A549 (cell line): ENCODE measurements around the gene SRF. TPM values are rescaled to one million over a fixed set of nuclear protein-coding genes. Genes with fewer than 3 reads are reported as not detected.

ENCODE experiments used
- ATAC-seq, 2 experiments: fragments of 200-7000 bp in 1 of 2; fragments of >200 bp in 1 of 2; cut with Nextera tagmentation in 1 of 2; cut with Tn5 transposase in 1 of 2; 3 replicates each; pipeline versions ENCODE4 v1.8.0 to v1.9.1; 2018 to 2020; ENCODE audit warnings: mild to moderate bottlenecking in 1 of 2, moderate library complexity in 1 of 2
- CTCF ChIA-PET: fragments of 300-600 bp; sonication (Branson Sonifier 250); formaldehyde crosslinking; extraction: SDS; loops from one replicate; lab custom pipeline; 2021; ENCODE audit warnings: antibody characterized with exemption, inconsistent platforms; lab: Yijun Ruan, JAX
- POLR2A ChIA-PET: fragments of 350-600 bp; formaldehyde crosslinking; extraction: SDS; loops from one replicate; lab custom pipeline; 2021; ENCODE audit warnings: antibody characterized with exemption, inconsistent platforms; lab: Yijun Ruan, JAX
- DNase-seq, 2 experiments: peaks; one replicate each; pipeline versions ENCODE4 v3.0.0 to v3.0.0-alpha.2; 2011 to 2016; ENCODE audit warnings: low read depth in 1 of 2, low spot score in 1 of 2
- FAIRE-seq: peaks from 2 replicates; lab custom pipeline; 2011; peaks lifted over from hg19 to GRCh38; lab: Jason Lieb, UNC
- H3K27ac ChIP-seq, 2 experiments: fragments of >200 bp; sonication (Bioruptor Twin); formaldehyde crosslinking; 3 replicates each; pipeline ENCODE4 v1.5.1; 2016 to 2017
- H3K4me1 ChIP-seq: fragments of >200 bp; sonication (Bioruptor Twin); formaldehyde crosslinking; 3 replicates; pipeline ENCODE4 v1.6.1; 2016
- H3K4me2 ChIP-seq: fragments of >200 bp; sonication (Bioruptor Twin); formaldehyde crosslinking; 3 replicates; pipeline ENCODE4 v1.6.1; 2016
- H3K4me3 ChIP-seq: fragments of >200 bp; sonication (Bioruptor Twin); formaldehyde crosslinking; 3 replicates; pipeline ENCODE4 v1.5.1; 2016
- H3K9me3 ChIP-seq: fragments of >200 bp; sonication (Bioruptor Twin); formaldehyde crosslinking; 3 replicates; pipeline ENCODE4 v1.6.1; 2016
- CHD2 ChIP-seq: fragments of 150-350 bp; IDR thresholded peaks from 2 replicates; pipeline ENCODE4 v1.6.1; 2014; ENCODE audit warnings: low read length; ENCODE audit not compliant: partially characterized antibody
- EHMT2 ChIP-seq: fragments of 200-600 bp; sonication (generic); IDR thresholded peaks from 2 replicates; pipeline ENCODE4 v1.6.1; 2016; ENCODE audit warnings: antibody characterized with exemption, low read depth, mild to moderate bottlenecking, moderate library complexity
- FOSL2 ChIP-seq, 2 experiments: fragments of 450-650 bp in 1 of 2; fragments of >200 bp in 1 of 2; sonication (Bioruptor Twin) in 1 of 2; formaldehyde crosslinking; IDR thresholded peaks; 2 replicates each; pipeline versions ENCODE4 v1.5.0 to v1.6.1; 2016 to 2020; ENCODE audit warnings: mild to moderate bottlenecking in 1 of 2, moderate library complexity in 1 of 2
- GATA3 ChIP-seq: IDR thresholded peaks from 2 replicates; pipeline ENCODE4 v1.6.1; 2012; ENCODE audit warnings: borderline replicate concordance
- HEYL ChIP-seq: fragments of 250-450 bp; sonication (Bioruptor Pico); IDR thresholded peaks from 2 replicates; pipeline ENCODE4 v1.8.0; 2021; ENCODE audit warnings: mild to moderate bottlenecking, moderate library complexity
- HOXB5 ChIP-seq: fragments of 250-450 bp; sonication (Bioruptor Pico); IDR thresholded peaks from 2 replicates; pipeline ENCODE4 v1.5.0; 2020; ENCODE audit warnings: mild to moderate bottlenecking, moderate library complexity
- JUN ChIP-seq, 2 experiments: fragments of >200 bp; sonication (Bioruptor Twin); formaldehyde crosslinking; IDR thresholded peaks; 2 replicates in 1 of 2; 3 replicates in 1 of 2; pipeline ENCODE4 v1.6.1; 2016 to 2017
- JUNB ChIP-seq: fragments of >200 bp; sonication (Bioruptor Twin); formaldehyde crosslinking; IDR thresholded peaks from 2 replicates; pipeline ENCODE4 v1.6.1; 2016
- KDM1A ChIP-seq: fragments of 200-600 bp; sonication (generic); IDR thresholded peaks from 2 replicates; pipeline ENCODE4 v1.6.1; 2016; ENCODE audit warnings: low read depth, mild to moderate bottlenecking
- MAFK ChIP-seq: fragments of 450-650 bp; IDR thresholded peaks from 2 replicates; pipeline ENCODE4 v1.6.1; 2014; ENCODE audit not compliant: partially characterized antibody
- MAZ ChIP-seq: fragments of 150-350 bp; IDR thresholded peaks from 2 replicates; pipeline ENCODE4 v1.6.1; 2014; ENCODE audit warnings: antibody characterized with exemption, low read depth, low read length, borderline replicate concordance
- MYC ChIP-seq: IDR thresholded peaks from 2 replicates; pipeline ENCODE4 v1.6.1; 2012; ENCODE audit warnings: mild to moderate bottlenecking, inconsistent platforms, low read length, improper control_type of control experiment, borderline replicate concordance
- PHF8 ChIP-seq: fragments of 200-600 bp; sonication (generic); IDR thresholded peaks from 2 replicates; pipeline ENCODE4 v1.6.1; 2016; ENCODE audit warnings: low read depth, mild to moderate bottlenecking, antibody characterized with exemption, moderate library complexity, borderline replicate concordance
- POLR2A ChIP-seq: IDR thresholded peaks from 2 replicates; pipeline ENCODE4 v1.6.1; 2012; ENCODE audit warnings: mild to moderate bottlenecking, low read length
- RAD21 ChIP-seq, 2 experiments: fragments of >200 bp in 1 of 2; sonication (Bioruptor Twin) in 1 of 2; formaldehyde crosslinking in 1 of 2; IDR thresholded peaks in 1 of 2; conservative IDR thresholded peaks in 1 of 2; 2 replicates in 1 of 2; 3 replicates in 1 of 2; pipeline ENCODE4 v1.6.1; 2012 to 2018; ENCODE audit warnings: inconsistent platforms in 1 of 2
- RNF2 ChIP-seq: fragments of 200-600 bp; sonication (generic); IDR thresholded peaks from 2 replicates; pipeline ENCODE4 v1.6.1; 2016; ENCODE audit warnings: low read depth, mild to moderate bottlenecking, antibody characterized with exemption, moderate library complexity, borderline replicate concordance
- SREBF2 ChIP-seq: fragments of 450-650 bp; IDR thresholded peaks from 2 replicates; pipeline ENCODE4 v1.6.1; 2014; ENCODE audit warnings: mild to moderate bottlenecking, moderate library complexity
- TFCP2L1 ChIP-seq: fragments of 250-450 bp; sonication (Bioruptor Pico); IDR thresholded peaks from 2 replicates; pipeline ENCODE4 v1.5.0; 2021; ENCODE audit warnings: mild to moderate bottlenecking
- TP53 ChIP-seq: fragments of 250-450 bp; sonication (Bioruptor Pico); IDR thresholded peaks from 2 replicates; pipeline ENCODE4 v1.5.0; 2021; ENCODE audit warnings: mild to moderate bottlenecking, moderate library complexity
- ZNF302 ChIP-seq: fragments of 250-450 bp; sonication (Bioruptor Pico); IDR thresholded peaks from 2 replicates; pipeline ENCODE4 v1.9.0; 2021; ENCODE audit warnings: inconsistent platforms, mild to moderate bottlenecking, moderate library complexity
- WGBS: methylation state at CpG from one replicate; pipeline ENCODE4 v1.1.6; 2017; ENCODE audit errors: missing lambda C conversion rate; 5-methylcytosine and 5-hydroxymethylcytosine counted together
- polyA plus RNA-seq, 4 experiments: library from polyadenylated mRNA; depleted of rRNA in 3 of 4; stranded (reverse); fragments of >200 nt; fragmentation: RNase III in 1 of 4; extraction: RNeasy Plus Mini Kit Qiagen cat#74134 plus additional on column Dnase treatment in 1 of 4; gene quantifications; 2 replicates in 3 of 4; 3 replicates in 1 of 4; pipeline ENCODE4 v1.2.3, GENCODE V29; 2011 to 2017
- TF ChIP-seq, protein P1 (sequence below): IDR thresholded peaks from 2 replicates; pipeline ENCODE4 v1.6.1; 2012
- TF ChIP-seq, protein P2 (sequence below): fragments of 250-450 bp; sonication (Bioruptor Pico); IDR thresholded peaks from 2 replicates; pipeline ENCODE4 v1.5.0; 2021; ENCODE audit warnings: mild to moderate bottlenecking, moderate library complexity, borderline replicate concordance
- TF ChIP-seq, protein P3 (sequence below): fragments of 450-650 bp; IDR thresholded peaks from 2 replicates; pipeline ENCODE4 v1.6.1; 2014; ENCODE audit warnings: antibody characterized with exemption
- TF ChIP-seq, protein P4 (sequence below): IDR thresholded peaks from 2 replicates; pipeline ENCODE4 v1.6.1; 2012; ENCODE audit warnings: low read depth, borderline replicate concordance
- TF ChIP-seq, protein P5 (sequence below): fragments of >200 bp; sonication (Bioruptor Twin); formaldehyde crosslinking; IDR thresholded peaks from 3 replicates; pipeline ENCODE4 v1.6.1; 2016
- TF ChIP-seq, protein P6 (sequence below): IDR thresholded peaks from 2 replicates; pipeline ENCODE4 v1.6.1; 2012

SRF gene
- polyA plus RNA-seq, 2 of the 4 experiments (the other 2 are of a cell fraction), result 14.0 to 16.7 TPM

DNA sequence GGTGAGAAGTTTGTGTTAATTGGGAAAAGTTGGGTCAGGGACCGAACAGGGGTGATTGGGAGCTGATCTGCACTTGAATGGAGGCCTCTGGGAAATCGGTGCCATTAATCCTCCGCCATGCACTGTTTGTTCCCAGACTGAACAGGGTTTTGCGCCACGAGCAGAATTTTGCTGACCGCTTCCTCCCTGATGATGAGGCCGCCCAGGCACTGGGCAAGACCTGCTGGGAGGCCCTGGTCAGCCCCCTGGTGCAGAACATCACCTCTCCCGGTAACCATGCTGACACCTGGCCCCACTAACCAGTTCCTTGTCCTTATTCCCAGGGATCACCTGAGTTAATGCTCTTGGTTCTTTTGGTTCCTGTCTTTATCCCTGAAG lies 32.6 kb downstream of the SRF start (continued):
- TF ChIP-seq RAD21 (conservative IDR thresholded peaks at IDR 0.05 in 1 of 2, IDR thresholded peaks at IDR 0.05 in 1 of 2) (no peak), FOSL2 (IDR thresholded peaks at IDR 0.05) (no peak), FOSL2 (CRISPR knock-in tag; IDR thresholded peaks at IDR 0.05) (no peak), POLR2A (no peak), CHD2 (no peak)
- TF ChIP-seq, protein P1, sequence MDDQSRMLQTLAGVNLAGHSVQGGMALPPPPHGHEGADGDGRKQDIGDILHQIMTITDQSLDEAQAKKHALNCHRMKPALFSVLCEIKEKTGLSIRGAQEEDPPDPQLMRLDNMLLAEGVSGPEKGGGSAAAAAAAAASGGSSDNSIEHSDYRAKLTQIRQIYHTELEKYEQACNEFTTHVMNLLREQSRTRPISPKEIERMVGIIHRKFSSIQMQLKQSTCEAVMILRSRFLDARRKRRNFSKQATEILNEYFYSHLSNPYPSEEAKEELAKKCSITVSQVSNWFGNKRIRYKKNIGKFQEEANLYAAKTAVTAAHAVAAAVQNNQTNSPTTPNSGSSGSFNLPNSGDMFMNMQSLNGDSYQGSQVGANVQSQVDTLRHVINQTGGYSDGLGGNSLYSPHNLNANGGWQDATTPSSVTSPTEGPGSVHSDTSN, result no peak

DNA sequence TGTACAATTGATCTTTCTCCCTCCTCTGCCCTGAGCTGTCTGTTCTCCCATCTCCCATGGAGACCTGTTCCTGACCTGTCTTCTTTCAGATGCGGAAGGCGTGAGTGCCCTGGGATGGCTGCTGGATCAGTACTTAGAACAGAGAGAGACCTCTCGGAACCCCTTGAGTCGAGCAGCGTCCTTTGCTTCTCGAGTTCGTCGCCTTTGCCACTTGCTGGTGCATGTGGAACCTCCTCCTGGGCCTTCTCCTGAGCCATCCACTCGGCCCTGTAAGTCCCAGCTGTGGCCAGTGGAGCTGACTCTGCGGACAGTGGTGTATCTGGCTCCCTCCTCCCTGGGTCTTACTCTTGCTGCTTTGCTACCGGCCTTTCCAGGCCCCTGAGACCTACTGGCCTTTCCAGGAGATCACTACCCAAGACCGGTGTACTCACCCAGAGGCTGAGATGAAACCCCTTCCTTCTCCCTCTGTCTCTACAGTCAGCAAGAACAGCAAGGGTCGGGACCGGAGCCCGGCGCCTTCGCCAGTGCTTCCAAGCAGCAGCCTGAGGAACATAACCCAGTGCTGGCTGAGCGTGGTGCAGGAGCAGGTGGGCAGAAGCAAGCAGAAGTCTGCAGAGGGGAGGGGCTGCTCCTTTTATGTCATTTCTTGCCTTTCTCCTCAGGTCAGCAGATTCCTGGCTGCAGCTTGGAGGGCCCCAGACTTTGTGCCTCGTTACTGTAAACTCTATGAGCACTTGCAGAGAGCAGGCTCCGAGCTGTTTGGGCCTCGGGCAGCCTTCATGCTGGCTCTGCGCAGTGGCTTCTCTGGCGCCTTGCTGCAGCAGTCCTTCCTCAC lies 33.4 kb downstream of the SRF start:
- WGBS, result 89% methylated on average over 17 of the region's 23 CpGs

DNA sequence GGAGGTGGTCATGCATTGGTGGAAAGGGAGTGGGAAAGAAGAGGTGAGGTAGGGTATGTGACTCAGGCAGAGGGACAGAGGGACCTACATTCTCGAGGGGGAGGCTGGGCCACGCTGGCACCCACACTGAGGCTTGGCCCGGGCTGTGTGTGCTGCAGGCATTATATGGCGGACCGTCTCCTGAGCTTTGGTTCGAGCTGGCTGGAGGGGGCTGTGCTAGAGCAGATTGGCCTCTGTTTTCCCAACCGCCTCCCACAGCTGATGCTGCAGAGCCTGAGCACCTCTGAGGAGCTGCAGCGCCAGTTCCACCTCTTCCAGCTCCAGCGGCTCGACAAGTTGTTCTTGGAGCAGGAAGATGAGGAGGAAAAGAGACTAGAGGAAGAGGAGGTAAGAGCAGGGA lies 34.8 kb downstream of the SRF start:
- H3K4me1 ChIP-seq, result peaks cover 6% of the 10 kb centered on the region; the same call in 2 of the 3 replicates
- no peak overlapping the region for H3K4me2 ChIP-seq
- FAIRE-seq (no peak), DNase-seq (no peak), ATAC-seq (no peak)
- WGBS, result 87% methylated on average over 10 of the region's 10 CpGs
- no peak overlapping the region for H3K4me3 ChIP-seq
- no peaks in the 10 kb centered on the region for H3K9me3 ChIP-seq
- ChIA-PET CTCF (interaction anchor here (0.6 to 1.2 kb wide), 2 partner anchors 23 to 195 kb away, joined by 3 to 4 read pairs; partner anchors contain the start of gene DNPH1), POLR2A (no interaction called here)
- no peak overlapping the region for H3K27ac ChIP-seq
- TF ChIP-seq, protein P2, sequence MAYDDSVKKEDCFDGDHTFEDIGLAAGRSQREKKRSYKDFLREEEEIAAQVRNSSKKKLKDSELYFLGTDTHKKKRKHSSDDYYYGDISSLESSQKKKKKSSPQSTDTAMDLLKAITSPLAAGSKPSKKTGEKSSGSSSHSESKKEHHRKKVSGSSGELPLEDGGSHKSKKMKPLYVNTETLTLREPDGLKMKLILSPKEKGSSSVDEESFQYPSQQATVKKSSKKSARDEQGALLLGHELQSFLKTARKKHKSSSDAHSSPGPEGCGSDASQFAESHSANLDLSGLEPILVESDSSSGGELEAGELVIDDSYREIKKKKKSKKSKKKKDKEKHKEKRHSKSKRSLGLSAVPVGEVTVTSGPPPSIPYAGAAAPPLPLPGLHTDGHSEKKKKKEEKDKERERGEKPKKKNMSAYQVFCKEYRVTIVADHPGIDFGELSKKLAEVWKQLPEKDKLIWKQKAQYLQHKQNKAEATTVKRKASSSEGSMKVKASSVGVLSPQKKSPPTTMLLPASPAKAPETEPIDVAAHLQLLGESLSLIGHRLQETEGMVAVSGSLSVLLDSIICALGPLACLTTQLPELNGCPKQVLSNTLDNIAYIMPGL, result no peak
- TF ChIP-seq MAFK (no peak), MYC (no peak), PHF8 (no peak), EHMT2 (no peak), TFCP2L1 (CRISPR knock-in tag) (no peak), MAZ (no peak), KDM1A (no peak), JUN (IDR thresholded peaks at IDR 0.05) (no peak)
- TF ChIP-seq, protein P3, sequence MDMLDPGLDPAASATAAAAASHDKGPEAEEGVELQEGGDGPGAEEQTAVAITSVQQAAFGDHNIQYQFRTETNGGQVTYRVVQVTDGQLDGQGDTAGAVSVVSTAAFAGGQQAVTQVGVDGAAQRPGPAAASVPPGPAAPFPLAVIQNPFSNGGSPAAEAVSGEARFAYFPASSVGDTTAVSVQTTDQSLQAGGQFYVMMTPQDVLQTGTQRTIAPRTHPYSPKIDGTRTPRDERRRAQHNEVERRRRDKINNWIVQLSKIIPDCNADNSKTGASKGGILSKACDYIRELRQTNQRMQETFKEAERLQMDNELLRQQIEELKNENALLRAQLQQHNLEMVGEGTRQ, result no peak
- TF ChIP-seq, protein P4, sequence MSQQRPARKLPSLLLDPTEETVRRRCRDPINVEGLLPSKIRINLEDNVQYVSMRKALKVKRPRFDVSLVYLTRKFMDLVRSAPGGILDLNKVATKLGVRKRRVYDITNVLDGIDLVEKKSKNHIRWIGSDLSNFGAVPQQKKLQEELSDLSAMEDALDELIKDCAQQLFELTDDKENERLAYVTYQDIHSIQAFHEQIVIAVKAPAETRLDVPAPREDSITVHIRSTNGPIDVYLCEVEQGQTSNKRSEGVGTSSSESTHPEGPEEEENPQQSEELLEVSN, result no peak

More for the DNA sequence above, 33.4 kb downstream of the SRF start:
- H3K27ac ChIP-seq, result no peak overlapping the region
- FAIRE-seq, result no peak
- H3K4me3 ChIP-seq, result no peak overlapping the region
- ATAC-seq, result peak; percentile 12 to 20; a peak in 1 of 6 replicates
- no peak overlapping the region for H3K4me2 ChIP-seq
- peaks cover 6% of the 10 kb centered on the region; the same call in 2 of the 3 replicates for H3K4me1 ChIP-seq
- POLR2A ChIA-PET, result no interaction called here
- no peak for DNase-seq
- CTCF ChIA-PET, result interaction anchor here (0.8 to 1.3 kb wide), 4 partner anchors 11 to 92 kb away, joined by 3 to 4 read pairs (median 3); partner anchors contain the start of gene DNPH1
- TF ChIP-seq, protein P3, result no peak
- TF ChIP-seq JUNB (no peak), HOXB5 (CRISPR knock-in tag) (no peak), ZNF302 (CRISPR knock-in tag) (no peak), RNF2 (no peak), TP53 (CRISPR knock-in tag) (no peak), HEYL (CRISPR knock-in tag) (no peak), GATA3 (no peak), EHMT2 (no peak), SREBF2 (no peak)
- TF ChIP-seq, protein P5, sequence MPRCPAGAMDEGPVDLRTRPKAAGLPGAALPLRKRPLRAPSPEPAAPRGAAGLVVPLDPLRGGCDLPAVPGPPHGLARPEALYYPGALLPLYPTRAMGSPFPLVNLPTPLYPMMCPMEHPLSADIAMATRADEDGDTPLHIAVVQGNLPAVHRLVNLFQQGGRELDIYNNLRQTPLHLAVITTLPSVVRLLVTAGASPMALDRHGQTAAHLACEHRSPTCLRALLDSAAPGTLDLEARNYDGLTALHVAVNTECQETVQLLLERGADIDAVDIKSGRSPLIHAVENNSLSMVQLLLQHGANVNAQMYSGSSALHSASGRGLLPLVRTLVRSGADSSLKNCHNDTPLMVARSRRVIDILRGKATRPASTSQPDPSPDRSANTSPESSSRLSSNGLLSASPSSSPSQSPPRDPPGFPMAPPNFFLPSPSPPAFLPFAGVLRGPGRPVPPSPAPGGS, result no peak
- TF ChIP-seq, protein P2, result no peak
- TF ChIP-seq, protein P6, sequence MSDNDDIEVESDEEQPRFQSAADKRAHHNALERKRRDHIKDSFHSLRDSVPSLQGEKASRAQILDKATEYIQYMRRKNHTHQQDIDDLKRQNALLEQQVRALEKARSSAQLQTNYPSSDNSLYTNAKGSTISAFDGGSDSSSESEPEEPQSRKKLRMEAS, result no peak
- no peaks in the 10 kb centered on the region for H3K9me3 ChIP-seq
